ENCODE results near the gene LHFPL4.

DNA sequence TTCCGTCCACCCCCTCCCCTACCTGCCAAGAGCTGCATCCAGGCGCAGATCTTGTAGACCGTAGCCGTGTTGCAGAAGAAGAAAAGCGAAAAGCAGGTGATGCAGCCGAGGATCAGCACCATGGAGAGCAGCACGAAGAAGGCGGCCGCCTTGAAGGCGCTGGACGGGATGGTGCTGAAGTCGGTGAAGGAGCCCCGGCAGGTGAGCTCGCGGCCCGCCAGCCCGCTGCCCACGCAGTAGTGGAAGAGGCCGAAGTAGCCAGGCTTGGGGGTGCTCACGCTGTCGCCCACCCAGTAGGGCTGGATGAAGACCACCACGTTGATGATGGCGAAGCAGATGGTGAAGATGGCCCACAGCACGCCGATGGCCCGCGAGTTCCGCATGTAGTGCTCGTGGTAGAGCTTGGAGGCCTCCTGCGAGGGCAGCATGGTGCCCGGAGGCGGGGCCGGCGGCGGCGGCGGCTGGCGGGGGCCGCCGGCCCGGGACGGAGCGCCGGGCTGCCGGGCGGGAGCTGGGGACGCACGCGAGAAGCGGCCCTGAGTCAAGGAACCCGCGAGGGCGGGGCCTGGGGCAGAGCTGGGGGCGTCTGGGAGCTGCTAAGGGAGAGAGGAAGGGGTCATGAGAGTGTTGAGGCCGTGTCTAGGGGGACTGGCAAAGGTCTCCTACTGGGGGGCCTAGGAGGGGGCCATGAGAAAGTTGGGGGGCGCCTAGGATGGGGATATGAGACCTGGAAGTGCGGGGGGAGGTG lies 1.2 kb downstream of the LHFPL4 start:
- TF ChIP-seq, protein P1, sequence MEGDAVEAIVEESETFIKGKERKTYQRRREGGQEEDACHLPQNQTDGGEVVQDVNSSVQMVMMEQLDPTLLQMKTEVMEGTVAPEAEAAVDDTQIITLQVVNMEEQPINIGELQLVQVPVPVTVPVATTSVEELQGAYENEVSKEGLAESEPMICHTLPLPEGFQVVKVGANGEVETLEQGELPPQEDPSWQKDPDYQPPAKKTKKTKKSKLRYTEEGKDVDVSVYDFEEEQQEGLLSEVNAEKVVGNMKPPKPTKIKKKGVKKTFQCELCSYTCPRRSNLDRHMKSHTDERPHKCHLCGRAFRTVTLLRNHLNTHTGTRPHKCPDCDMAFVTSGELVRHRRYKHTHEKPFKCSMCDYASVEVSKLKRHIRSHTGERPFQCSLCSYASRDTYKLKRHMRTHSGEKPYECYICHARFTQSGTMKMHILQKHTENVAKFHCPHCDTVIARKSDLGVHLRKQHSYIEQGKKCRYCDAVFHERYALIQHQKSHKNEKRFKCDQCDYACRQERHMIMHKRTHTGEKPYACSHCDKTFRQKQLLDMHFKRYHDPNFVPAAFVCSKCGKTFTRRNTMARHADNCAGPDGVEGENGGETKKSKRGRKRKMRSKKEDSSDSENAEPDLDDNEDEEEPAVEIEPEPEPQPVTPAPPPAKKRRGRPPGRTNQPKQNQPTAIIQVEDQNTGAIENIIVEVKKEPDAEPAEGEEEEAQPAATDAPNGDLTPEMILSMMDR (conservative IDR thresholded peaks at IDR 0.05; ENCODE audit: low read length), result no peak
- TF ChIP-seq EZH2phosphoT487 (IDR thresholded peaks at IDR 0.05; ENCODE audit: borderline replicate concordance, low read depth, low read length), result no peak

All from OCI-LY7 (cell line).